H1 (cell line): Measurements from ENCODE around the gene GABPB2. TPM values are rescaled to one million over a fixed set of nuclear protein-coding genes. Genes with fewer than 3 reads are reported as not detected.

Source experiments
- CTCF ChIA-PET: fragments of 300-600 bp; sonication (Branson Sonifier 250); formaldehyde crosslinking; loops from one replicate; lab custom pipeline; 2021; ENCODE audit not compliant: partially characterized antibody; lab: Charles Lee
- POLR2A ChIA-PET: fragments of 300-600 bp; sonication (Branson Sonifier 250); formaldehyde crosslinking; loops from one replicate; lab custom pipeline; 2021; ENCODE audit warnings: inconsistent platforms; ENCODE audit not compliant: partially characterized antibody; lab: Charles Lee
- DNase-seq, 2 experiments: peaks; one replicate each; pipeline versions ENCODE4 v3.0.0 to v3.0.0-alpha.2; 2010 to 2022; ENCODE audit warnings: low spot score in 2 of 2, low read depth in 1 of 2, mixed read lengths in 1 of 2
- FAIRE-seq: peaks from 2 replicates; lab custom pipeline; 2011; peaks lifted over from hg19 to GRCh38; lab: Jason Lieb, UNC
- H2AFZ ChIP-seq: 2 replicates; pipeline ENCODE4 v1.8.1; 2012; ENCODE audit warnings: low read length, inconsistent platforms
- H2AK5ac ChIP-seq: 2 replicates; pipeline ENCODE4 v1.6.1; 2013; ENCODE audit warnings: low read depth, low read length
- H2BK120ac ChIP-seq: replicated peaks from 2 replicates; pipeline ENCODE3; 2013; ENCODE audit warnings: low read depth, low read length, inconsistent platforms
- H2BK12ac ChIP-seq: 2 replicates; pipeline ENCODE4 v1.6.1; 2013; ENCODE audit warnings: low read depth, low read length
- H2BK15ac ChIP-seq: 2 replicates; pipeline ENCODE4 v1.6.1; 2013; ENCODE audit warnings: low read length
- H2BK20ac ChIP-seq: 2 replicates; pipeline ENCODE4 v1.6.1; 2013; ENCODE audit warnings: low read length
- H2BK5ac ChIP-seq: 2 replicates; pipeline ENCODE4 v1.6.1; 2013; ENCODE audit warnings: low read depth, low read length
- H3K14ac ChIP-seq: 2 replicates; pipeline ENCODE4 v1.6.1; 2013; ENCODE audit warnings: inconsistent platforms; ENCODE audit not compliant: insufficient read length
- H3K18ac ChIP-seq: 2 replicates; pipeline ENCODE4 v1.6.1; 2013; ENCODE audit warnings: low read length; ENCODE audit errors: extremely low read depth
- H3K23ac ChIP-seq: 2 replicates; pipeline ENCODE4 v1.6.1; 2013; ENCODE audit warnings: inconsistent platforms; ENCODE audit not compliant: insufficient read length
- H3K23me2 ChIP-seq: 2 replicates; pipeline ENCODE4 v1.6.1; 2013; ENCODE audit warnings: low read depth, low read length
- H3K27ac ChIP-seq: 2 replicates; pipeline ENCODE4 v1.6.1; 2011; ENCODE audit warnings: low read depth, low read length, inconsistent platforms
- H3K27me3 ChIP-seq, 4 experiments: replicated peaks in 1 of 4; 1 replicate in 1 of 4; 2 replicates in 3 of 4; pipeline versions ENCODE4 v1.6.1 to v1.8.1; 2011 to 2013; ENCODE audit warnings: low read length in 3 of 4, mild to moderate bottlenecking in 3 of 4, inconsistent platforms in 2 of 4, mixed read lengths in 2 of 4, moderate library complexity in 1 of 4; ENCODE audit not compliant: control insufficient read depth in 3 of 4, insufficient read depth in 3 of 4; ENCODE audit errors: extremely low read depth in 1 of 4
- H3K36me3 ChIP-seq, 4 experiments: 2 replicates each; pipeline versions ENCODE4 v1.6.1 to v1.8.1; 2011 to 2013; ENCODE audit warnings: mild to moderate bottlenecking in 4 of 4, low read length in 3 of 4, moderate library complexity in 2 of 4, control low read depth in 1 of 4, inconsistent platforms in 1 of 4; ENCODE audit not compliant: insufficient read depth in 4 of 4, control insufficient read depth in 2 of 4
- H3K4ac ChIP-seq: replicated peaks from 2 replicates; pipeline ENCODE3; 2013; ENCODE audit warnings: low read length, low read depth, mixed read lengths, inconsistent platforms; ENCODE audit not compliant: insufficient read length
- H3K4me1 ChIP-seq, 4 experiments: replicated peaks in 1 of 4; 1 replicate in 1 of 4; 2 replicates in 3 of 4; pipeline versions ENCODE4 v1.6.1 to v1.8.1; 2011 to 2013; ENCODE audit warnings: low read length in 3 of 4, inconsistent platforms in 2 of 4, mixed read lengths in 1 of 4; ENCODE audit not compliant: insufficient read depth in 4 of 4, control insufficient read depth in 3 of 4
- H3K4me2 ChIP-seq, 2 experiments: 2 replicates each; pipeline versions ENCODE4 v1.6.1 to v1.8.1; 2011 to 2013; ENCODE audit warnings: low read depth in 2 of 2, low read length in 2 of 2, control low read depth in 1 of 2, inconsistent platforms in 1 of 2, mild to moderate bottlenecking in 1 of 2; ENCODE audit not compliant: insufficient read depth in 1 of 2
- H3K4me3 ChIP-seq, 4 experiments: fragments of 200-600, 300-600 bp in 1 of 4; sonication (generic), shearing (Covaris generic), sonication (Bioruptor Twin) in 1 of 4; 2 replicates each; pipeline versions ENCODE4 v1.5.1 to v1.8.1; 2011 to 2016; ENCODE audit warnings: low read length in 4 of 4, low read depth in 3 of 4, control low read depth in 2 of 4, inconsistent platforms in 2 of 4, mild to moderate bottlenecking in 2 of 4, mixed read lengths in 1 of 4, moderate library complexity in 1 of 4; ENCODE audit not compliant: insufficient read depth in 2 of 4; ENCODE audit errors: extremely low read depth in 1 of 4
- H3K56ac ChIP-seq: replicated peaks from 2 replicates; pipeline ENCODE3; 2013; ENCODE audit warnings: low read depth, mild to moderate bottlenecking, mixed read lengths, low read length, inconsistent platforms; ENCODE audit not compliant: insufficient read length
- H3K79me1 ChIP-seq: 2 replicates; pipeline ENCODE4 v1.6.1; 2013; ENCODE audit warnings: low read depth, low read length, control low read depth
- H3K79me2 ChIP-seq, 2 experiments: 2 replicates each; pipeline versions ENCODE4 v1.6.1 to v1.8.1; 2012 to 2013; ENCODE audit warnings: low read length in 2 of 2, mild to moderate bottlenecking in 2 of 2, inconsistent platforms in 1 of 2; ENCODE audit not compliant: insufficient read depth in 2 of 2, control insufficient read depth in 1 of 2
- H3K9ac ChIP-seq, 4 experiments: replicated peaks in 1 of 4; 1 replicate in 1 of 4; 2 replicates in 3 of 4; pipeline versions ENCODE4 v1.6.1 to v1.8.1; 2011 to 2013; ENCODE audit warnings: low read depth in 3 of 4, low read length in 3 of 4, control low read depth in 2 of 4, mild to moderate bottlenecking in 2 of 4, moderate library complexity in 2 of 4, inconsistent platforms in 1 of 4; ENCODE audit errors: extremely low read depth in 1 of 4
- H3K9me3 ChIP-seq, 2 experiments: 2 replicates each; pipeline versions ENCODE4 v1.6.1 to v1.8.1; 2012 to 2013; ENCODE audit warnings: mild to moderate bottlenecking in 2 of 2, moderate library complexity in 2 of 2, control low read depth in 1 of 2, inconsistent platforms in 1 of 2, low read depth in 1 of 2, low read length in 1 of 2, mixed read lengths in 1 of 2; ENCODE audit not compliant: insufficient read depth in 2 of 2
- H4K20me1 ChIP-seq, 2 experiments: replicated peaks in 1 of 2; 2 replicates each; pipeline versions ENCODE3 to v1.8.1; 2011 to 2013; ENCODE audit warnings: inconsistent platforms in 2 of 2, low read length in 2 of 2, mild to moderate bottlenecking in 1 of 2; ENCODE audit not compliant: insufficient read depth in 2 of 2, control insufficient read depth in 1 of 2
- H4K5ac ChIP-seq: 2 replicates; pipeline ENCODE4 v1.6.1; 2013; ENCODE audit warnings: low read length, low read depth, mixed read lengths, inconsistent platforms; ENCODE audit not compliant: insufficient read length
- H4K8ac ChIP-seq: 2 replicates; pipeline ENCODE4 v1.8.0; 2013; ENCODE audit warnings: mild to moderate bottlenecking, moderate library complexity, low read length, inconsistent platforms; ENCODE audit not compliant: insufficient read depth; ENCODE audit errors: extremely low read depth
- H4K91ac ChIP-seq: replicated peaks from 2 replicates; pipeline ENCODE3; 2013; ENCODE audit warnings: low read length, mixed read lengths, inconsistent platforms; ENCODE audit not compliant: insufficient read length
- CHD1 ChIP-seq: IDR thresholded peaks from 2 replicates; pipeline ENCODE4 v1.6.1; 2012; ENCODE audit warnings: low read depth, low read length, improper control_type of control experiment
- EZH2 ChIP-seq: fragments of 200-600 bp; sonication (generic); IDR thresholded peaks from 2 replicates; pipeline ENCODE4 v1.7.1; 2012; ENCODE audit warnings: low read depth, mild to moderate bottlenecking, moderate library complexity, low read length, inconsistent platforms; ENCODE audit not compliant: severe bottlenecking
- FOSL1 ChIP-seq: IDR thresholded peaks from 2 replicates; pipeline ENCODE4 v1.6.1; 2011; ENCODE audit warnings: mild to moderate bottlenecking, low read depth, low read length, moderate library complexity; ENCODE audit not compliant: insufficient read depth
- HDAC2 ChIP-seq, 2 experiments: fragments of 300-600 bp in 1 of 2; sonication (generic) in 1 of 2; IDR thresholded peaks; 2 replicates each; pipeline ENCODE4 v1.6.1; 2011 to 2012; ENCODE audit warnings: low read depth in 2 of 2, low read length in 2 of 2, mild to moderate bottlenecking in 2 of 2, moderate library complexity in 2 of 2, borderline replicate concordance in 1 of 2, inconsistent platforms in 1 of 2
- RAD21 ChIP-seq, 2 experiments: IDR thresholded peaks in 1 of 2; conservative IDR thresholded peaks in 1 of 2; 2 replicates each; pipeline ENCODE4 v1.6.1; 2011; ENCODE audit warnings: low read depth in 2 of 2, low read length in 2 of 2, improper control_type of control experiment in 1 of 2, inconsistent platforms in 1 of 2, mild to moderate bottlenecking in 1 of 2, moderate library complexity in 1 of 2
- RFX5 ChIP-seq: IDR thresholded peaks from 2 replicates; pipeline ENCODE4 v1.6.1; 2011; ENCODE audit warnings: low read depth, low read length, improper control_type of control experiment, borderline replicate concordance
- SAP30 ChIP-seq: fragments of 300-600 bp; sonication (generic); IDR thresholded peaks from 2 replicates; pipeline ENCODE4 v1.7.1; 2012; ENCODE audit warnings: low read length, moderate library complexity, mild to moderate bottlenecking, inconsistent platforms; ENCODE audit not compliant: insufficient read depth, insufficient replicate concordance
- SP2 ChIP-seq: IDR thresholded peaks from 2 replicates; pipeline ENCODE4 v1.6.1; 2012; ENCODE audit warnings: mild to moderate bottlenecking, low read length, inconsistent platforms
- SP4 ChIP-seq: IDR thresholded peaks from 2 replicates; pipeline ENCODE4 v1.6.1; 2012; ENCODE audit warnings: low read length, inconsistent platforms
- TEAD4 ChIP-seq: IDR thresholded peaks from 2 replicates; pipeline ENCODE4 v1.6.1; 2012; ENCODE audit warnings: low read depth, low read length, inconsistent platforms, mixed read lengths
- YY1 ChIP-seq: IDR thresholded peaks from 2 replicates; pipeline ENCODE4 v1.6.1; 2011; ENCODE audit warnings: low read depth, mild to moderate bottlenecking, low read length
- WGBS, 2 experiments: shearing (Covaris generic) in 1 of 2; methylation state at CpG; one replicate each; pipeline versions ENCODE4 v1.1.6 to v1.1.7; 2013 to 2015; ENCODE audit warnings: low lambda C conversion rate in 2 of 2, mixed read lengths in 2 of 2, inconsistent platforms in 1 of 2, low coverage in 1 of 2, missing lambda C conversion rate in 1 of 2; ENCODE audit not compliant: insufficient replicate concordance in 2 of 2, insufficient coverage in 1 of 2, insufficient read length in 1 of 2; ENCODE audit errors: extremely low coverage in 1 of 2, missing lambda C conversion rate in 1 of 2; 5-methylcytosine and 5-hydroxymethylcytosine counted together
- polyA plus RNA-seq, 7 experiments: library from polyadenylated mRNA; depleted of rRNA in 3 of 7; stranded (reverse) in 5 of 7; unstranded in 2 of 7; fragments of >200 nt in 5 of 7; fragments of 200-250 nt in 2 of 7; gene quantifications; 1 replicate in 5 of 7; 2 replicates in 1 of 7; 4 replicates in 1 of 7; pipeline versions ENCODE4 v1.2.1 to v1.2.3, GENCODE V29; 2011 to 2013; ENCODE audit warnings: missing spikeins in 2 of 7, mixed read lengths in 2 of 7
- total RNA-seq: library from RNA; stranded (reverse); fragmentation: NEBNext Ultra II Directional; extraction: Animal tissue kit (Norgen Biotek cat#: 25700); gene quantifications from 2 replicates; pipeline ENCODE4 v1.2.1, GENCODE V29; 2021

GABPB2 gene
- total and polyA plus RNA-seq, 2 of the 8 experiments (the other 6 are each of a cell fraction or from before 2014, with no cell fraction given), result 1.8 to 2.4 TPM

DNA sequence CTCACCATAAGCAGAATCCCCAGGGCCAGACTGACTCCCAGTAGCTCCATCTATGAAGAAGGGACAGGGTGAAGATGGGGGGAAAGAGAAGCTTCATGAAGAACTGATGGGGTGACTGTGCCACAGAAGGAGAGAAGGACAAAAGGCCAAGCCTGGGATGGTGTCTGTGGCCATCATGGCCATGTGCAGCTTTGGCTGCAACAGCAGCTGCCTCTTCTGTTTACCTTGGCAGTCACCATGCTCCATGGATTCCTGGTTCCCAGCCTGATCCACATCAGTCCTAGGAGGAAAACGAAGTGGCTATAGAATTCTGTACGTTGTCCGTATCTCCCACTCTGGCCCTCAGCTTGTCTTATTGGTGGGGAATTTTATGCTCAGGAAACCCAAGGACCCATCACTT is 63.8 kb downstream of the GABPB2 start:
- Histone ChIP-seq H3K4ac (no peak overlapping the region), H3K9me3 (no peaks in the 10 kb centered on the region), H2AFZ (no peak overlapping the region), H2BK15ac (no peak overlapping the region), H3K27ac (no peak overlapping the region), H3K79me1 (no peaks in the 10 kb centered on the region), H4K5ac (no peak overlapping the region), H3K14ac (no peak overlapping the region), H3K4me2 (no peak overlapping the region; a peak in 1 of 4 replicates), H3K23me2 (peaks cover 15% of the 10 kb centered on the region), H4K91ac (no peak overlapping the region), H3K56ac (no peak overlapping the region), H2BK20ac (no peak overlapping the region), H3K79me2 (no peaks in the 10 kb centered on the region), H2AK5ac (no peak overlapping the region), H3K4me1 (peaks cover 0 to 12% (median 8%) of the 10 kb centered on the region in 4 experiments; a peak in 5 of 7 replicates), H3K18ac (no peak overlapping the region), H3K36me3 (peaks cover 0 to 10% (median 2%) of the 10 kb centered on the region in 4 experiments; a peak in 3 of 8 replicates), H3K9ac (no peak overlapping the region; a peak in 1 of 7 replicates), H3K23ac (no peak overlapping the region), H2BK5ac (no peak overlapping the region), H3K4me3 (no peak overlapping the region), H2BK12ac (no peak overlapping the region), H4K8ac (no peak overlapping the region), H4K20me1 (peaks cover 3 to 4% of the 10 kb centered on the region in 2 experiments), H3K27me3 (peaks cover 0 to 28% (median 20%) of the 10 kb centered on the region in 4 experiments; a peak in 5 of 7 replicates), H2BK120ac (no peak overlapping the region)
- no peak for DNase-seq
- TF ChIP-seq RAD21 (IDR thresholded peaks at IDR 0.05 in 1 of 2, conservative IDR thresholded peaks at IDR 0.05 in 1 of 2; ENCODE audit: low read depth in 2 of 2, low read length in 2 of 2) (no peak), RFX5 (no peak), EZH2 (no peak), SP4 (no peak), HDAC2 (IDR thresholded peaks at IDR 0.05; ENCODE audit: borderline replicate concordance in 1 of 2, low read depth in 2 of 2, low read length in 2 of 2) (no peak), YY1 (no peak), CHD1 (no peak), SP2 (no peak), SAP30 (no peak), TEAD4 (no peak), FOSL1 (no peak)
- POLR2A ChIA-PET, result interaction anchor here (0.6 to 9.8 kb wide), 6 partner anchors 9 to 96 kb away, joined by 3 to 124 read pairs (median 4); partner anchors contain the start of genes C1orf56, SEMA6C and VPS72
- CTCF ChIA-PET, result interaction anchor here (0.9 to 7.9 kb wide), 10 partner anchors 8 to 110 kb away, joined by 3 to 94 read pairs (median 4); partner anchors contain the start of genes TMOD4 and TNFAIP8L2
- WGBS, 2 experiments, result 95% methylated on average over 3 of the region's 3 CpGs; no CpG with 5 or more reads in 1 of the 2 experiments
- no peak for FAIRE-seq
